AG08395 (cell line): ENCODE data around the gene ILDR2.
"Not testable (repeated sequence)": the region's sequence is repeated elsewhere in the genome, so short reads cannot be mapped to it uniquely, and the experiment has no call there.

Experiments used
- DNase-seq: peaks from one replicate; pipeline ENCODE4 v3.0.0; 2012; ENCODE audit warnings: mixed read lengths, low spot score

ILDR2 gene

DNA sequence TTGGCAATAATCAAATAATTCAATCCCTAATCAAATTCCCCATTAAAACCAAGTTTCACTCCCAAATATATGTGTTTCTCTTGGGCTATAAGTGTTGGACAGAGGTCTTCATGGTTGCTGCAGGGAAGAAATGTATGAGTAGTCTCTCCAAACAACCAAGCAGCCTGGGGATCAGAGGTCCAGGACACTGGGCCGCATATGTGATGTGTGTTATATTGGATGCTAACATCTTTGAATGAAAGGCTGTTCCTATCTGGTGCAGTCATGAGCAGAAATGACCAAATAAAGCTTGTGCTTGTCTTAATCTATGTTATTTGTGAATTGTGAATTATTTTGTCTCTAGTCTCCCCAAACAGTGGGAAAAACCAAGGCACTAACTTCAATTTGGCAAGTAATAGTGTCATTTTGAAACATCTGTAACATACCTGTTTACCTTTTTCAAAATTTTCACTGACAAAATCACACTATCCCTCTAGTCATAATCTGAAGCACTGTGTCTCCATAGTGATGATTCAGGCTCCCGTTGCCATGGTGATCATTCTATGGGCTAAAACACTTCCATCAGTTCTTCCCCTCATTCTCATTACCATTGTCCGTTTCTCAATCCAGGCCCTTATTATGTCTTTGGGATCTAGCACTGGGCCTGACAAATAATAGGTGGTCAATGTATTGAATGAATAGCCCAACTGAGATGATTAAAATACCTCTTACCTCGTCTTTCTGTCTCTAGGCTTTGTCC lies 86.8 kb downstream of the ILDR2 start:
- DNase-seq, result no peak

DNA sequence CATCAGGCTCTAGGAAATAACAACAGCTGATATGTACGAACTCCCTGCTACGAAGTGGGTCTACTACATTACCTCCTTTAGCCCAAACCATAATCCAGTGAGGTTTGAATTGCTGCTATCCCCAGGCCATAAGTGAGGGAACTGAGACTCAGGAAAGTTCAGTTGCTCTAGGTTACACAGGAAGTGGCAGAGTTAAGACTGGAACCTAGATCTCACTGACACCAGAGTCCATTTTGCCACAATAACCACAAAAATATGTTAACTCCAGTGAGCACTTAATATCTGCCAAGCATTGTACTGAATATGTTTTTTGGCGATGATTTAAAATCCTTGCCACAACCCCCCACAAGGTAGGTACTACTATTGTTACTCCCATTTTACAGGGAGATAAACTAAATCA lies 90.4 kb downstream of the ILDR2 start:
- no peak for DNase-seq

- DNase-seq, result peak; percentile 54
These were observed 91.2 kb downstream of the ILDR2 start for GRCh38 chr1:166884040-166884642.

DNA sequence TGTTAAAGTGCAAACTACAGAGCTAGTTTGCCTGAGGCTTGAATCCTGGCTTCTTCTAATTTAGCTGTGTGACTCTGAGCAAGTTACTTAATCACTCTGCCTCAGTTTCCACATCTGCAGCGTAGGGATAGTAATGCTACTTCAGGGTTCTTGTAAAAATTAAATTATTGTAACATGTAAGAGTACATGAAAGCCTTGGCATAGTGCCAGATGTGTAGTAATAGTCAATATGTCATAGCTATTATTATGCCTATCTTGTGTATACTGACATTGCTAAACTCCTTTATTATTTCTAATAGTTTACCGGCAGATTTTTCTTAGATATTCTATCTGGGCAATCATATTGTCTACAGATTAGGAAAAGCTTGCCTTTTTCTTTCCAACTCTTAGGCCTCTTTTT lies 92.4 kb downstream of the ILDR2 start:
- no peak for DNase-seq

GRCh38 chr1:166878173-166878917 lies 97.0 kb downstream of the ILDR2 start:
- DNase-seq, result not testable (repeated sequence)

GRCh38 chr1:166876540-166876838 lies 98.9 kb downstream of the ILDR2 start:
- DNase-seq, result no peak

DNA sequence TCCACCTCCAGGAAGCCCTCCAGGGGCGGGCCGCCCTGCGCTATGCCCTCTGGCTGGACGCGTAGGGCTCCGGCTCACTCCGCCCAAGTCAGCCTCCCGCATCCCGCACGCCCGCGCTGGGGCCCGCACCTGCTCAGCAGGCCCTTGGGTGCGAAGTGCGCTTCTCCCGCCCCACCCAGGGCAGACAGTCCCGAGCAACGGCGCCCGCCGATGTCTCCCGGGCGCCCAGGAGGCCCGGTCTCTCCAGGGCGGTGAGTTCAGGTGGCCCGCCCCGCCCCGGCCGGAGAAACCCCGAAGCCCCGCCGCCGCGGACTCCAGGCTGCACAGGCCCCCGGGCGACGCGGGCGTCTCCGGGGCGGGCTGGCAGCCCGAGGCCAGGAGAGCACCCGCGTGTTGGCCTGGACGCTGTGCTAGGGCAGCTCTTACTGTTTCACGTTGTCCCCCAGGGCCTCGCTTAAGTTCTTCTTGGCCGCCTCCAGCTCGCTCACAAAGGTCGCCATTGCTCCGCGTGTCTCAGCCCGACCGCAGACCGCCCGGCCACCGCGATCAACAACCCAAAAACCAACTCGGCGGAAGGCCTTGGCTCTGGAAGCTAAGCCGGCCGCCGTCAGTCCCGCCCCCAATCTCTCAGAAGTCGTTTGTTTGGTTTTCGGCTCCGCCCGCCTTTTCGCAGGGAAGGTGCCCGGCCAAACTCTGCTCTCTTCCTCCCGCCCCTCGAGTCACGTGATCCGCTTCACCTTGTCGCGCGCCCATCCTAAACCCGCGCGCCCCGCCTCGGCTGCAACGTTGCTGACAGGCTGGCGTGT lies 99.4 kb downstream of the ILDR2 start, which contains the start of gene TADA1:
Gene TADA1 (minus strand): TSS at position 531 of the 806 bp plus-strand sequence. CDS start 31 bp downstream, at position 500.
- DNase-seq, result peak; percentile 96

DNA sequence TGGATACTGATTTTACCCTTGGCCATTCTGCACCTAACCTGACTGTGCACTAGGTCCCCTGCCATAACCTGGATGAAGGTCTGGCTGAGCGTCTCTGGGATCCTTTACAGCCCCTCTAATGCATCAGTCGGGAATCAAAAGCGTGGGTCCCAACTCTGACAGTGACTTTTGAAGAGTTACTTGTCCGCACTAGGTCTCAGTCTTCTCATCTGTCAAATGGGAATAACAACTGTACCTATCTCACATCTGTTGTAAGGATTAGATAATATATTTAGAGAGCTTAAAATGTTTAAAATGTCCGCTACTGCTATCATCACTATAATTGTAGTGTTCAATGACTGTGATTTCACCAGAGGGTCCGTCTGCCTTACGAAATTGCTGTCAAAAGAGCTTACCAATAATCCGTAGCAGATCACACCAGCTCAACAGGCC lies 100.0 kb downstream of the ILDR2 start:
- DNase-seq, result no peak

- no peak for DNase-seq
These were observed 100.9 kb downstream of the ILDR2 start for GRCh38 chr1:166874464-166874863.

- no peak for DNase-seq
These were observed 104.8 kb downstream of the ILDR2 start for GRCh38 chr1:166870584-166870983.

- DNase-seq, result no peak
These were observed 105.8 kb downstream of the ILDR2 start for GRCh38 chr1:166869318-166870099.

GRCh38 chr1:166868639-166869038 lies 106.7 kb downstream of the ILDR2 start:
- DNase-seq, result no peak

GRCh38 chr1:166865926-166866325 lies 109.4 kb downstream of the ILDR2 start:
- no peak for DNase-seq

DNA sequence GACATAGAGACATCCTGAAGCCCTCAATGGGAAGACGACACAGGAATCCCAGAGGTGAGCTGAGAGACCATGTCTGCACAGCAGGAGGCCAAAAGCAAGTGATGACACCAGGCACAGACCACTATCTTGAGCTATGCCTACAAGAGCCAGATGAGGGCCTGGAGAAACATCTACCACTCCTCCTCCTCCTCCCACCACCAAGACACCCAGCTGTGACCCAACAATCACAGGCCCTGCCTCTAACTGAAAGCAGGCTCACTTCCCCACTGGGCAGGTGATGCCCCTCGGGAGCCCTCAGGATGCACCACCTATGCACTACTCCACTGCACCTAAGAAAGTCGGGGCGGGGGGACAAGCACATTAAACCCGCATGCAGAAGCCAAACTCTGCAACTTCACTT lies 115.7 kb downstream of the ILDR2 start:
- no peak for DNase-seq

DNA sequence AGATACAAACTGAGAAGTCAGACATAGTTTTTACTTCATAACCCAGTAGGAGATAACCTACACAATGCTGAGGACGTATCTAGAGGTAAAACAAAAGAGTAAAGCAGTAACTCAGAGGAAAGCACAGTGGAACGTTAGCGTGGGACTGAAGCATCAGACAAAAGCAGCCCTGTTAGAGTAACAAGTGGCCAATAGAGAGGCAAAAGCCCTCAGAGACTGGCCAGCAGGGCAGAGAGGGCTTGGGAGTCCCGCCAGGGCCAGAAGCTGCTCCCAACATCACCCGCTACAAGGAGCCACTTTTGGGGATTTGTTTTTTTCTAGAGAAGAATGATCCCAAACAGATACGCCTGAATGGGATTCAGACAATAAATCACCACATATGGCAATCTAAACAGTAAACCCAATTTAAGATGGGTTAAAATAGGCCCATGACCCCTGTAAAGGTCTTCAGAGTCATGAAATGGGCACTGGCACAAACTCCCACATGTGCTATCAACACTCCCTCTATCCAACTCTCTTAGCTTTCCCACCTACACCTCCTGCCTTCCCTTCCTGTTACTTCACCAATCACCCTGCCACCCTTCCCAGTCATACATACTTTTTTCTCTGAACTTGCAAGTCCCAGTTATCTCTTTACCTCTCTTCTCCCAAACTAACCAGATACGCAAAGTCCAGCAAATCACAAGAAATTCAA lies 116.5 kb downstream of the ILDR2 start:
- no peak for DNase-seq
